ENCODE measurements around the gene GRID1. TPM values are rescaled to one million over a fixed set of nuclear protein-coding genes. Genes with fewer than 3 reads are reported as not detected.

GRID1 gene
- total RNA-seq, 1 experiment from 2014 or later = not detected

DNA sequence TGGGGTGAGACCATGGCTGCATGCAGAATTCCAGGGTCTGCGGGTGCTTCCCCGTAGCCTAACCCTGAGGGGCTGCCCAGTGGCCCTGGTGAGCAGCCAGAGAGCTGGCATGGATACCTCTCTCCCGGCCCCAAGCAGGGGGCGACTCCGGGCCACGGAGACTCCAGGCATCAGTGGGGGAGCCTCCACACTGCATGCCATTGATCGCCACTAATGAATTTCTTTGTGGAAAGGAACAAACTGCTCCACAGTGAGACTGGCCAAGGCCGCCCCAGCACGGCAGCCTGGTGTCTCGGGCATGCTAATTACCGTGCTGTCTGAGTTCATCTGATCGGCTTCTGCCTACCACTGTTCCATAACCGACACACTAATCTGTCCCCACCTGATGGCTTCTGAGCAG, 184.4 kb downstream of the GRID1 start:
- Histone ChIP-seq H2AFZ (ENCODE audit: low read length) (no peak overlapping the region), H3K79me2 (ENCODE audit: low read length) (no peaks in the 10 kb centered on the region), H3K9me3 (ENCODE audit: low read length) (no peaks in the 10 kb centered on the region), H3K4me1 (ENCODE audit: insufficient read depth, low read length) (no peaks in the 10 kb centered on the region), H4K20me1 (ENCODE audit: low read length) (no peaks in the 10 kb centered on the region), H3K9ac (ENCODE audit: low read length) (no peak overlapping the region), H3K36me3 (ENCODE audit: low read depth, low read length) (no peaks in the 10 kb centered on the region), H3K9me2 (replicated peaks; ENCODE audit: low read length) (no peaks in the 10 kb centered on the region), H3K27ac (ENCODE audit: low read length) (no peak overlapping the region), H3K4me2 (ENCODE audit: low read length) (no peak overlapping the region), H3K27me3 (ENCODE audit: low read length) (peaks cover 25% of the 10 kb centered on the region), H3F3A (ENCODE audit: low read length, unreplicated experiment) (no peaks in the 10 kb centered on the region), H3K4me3 (ENCODE audit: low read length) (no peak overlapping the region)
- TF ChIP-seq, protein P1, sequence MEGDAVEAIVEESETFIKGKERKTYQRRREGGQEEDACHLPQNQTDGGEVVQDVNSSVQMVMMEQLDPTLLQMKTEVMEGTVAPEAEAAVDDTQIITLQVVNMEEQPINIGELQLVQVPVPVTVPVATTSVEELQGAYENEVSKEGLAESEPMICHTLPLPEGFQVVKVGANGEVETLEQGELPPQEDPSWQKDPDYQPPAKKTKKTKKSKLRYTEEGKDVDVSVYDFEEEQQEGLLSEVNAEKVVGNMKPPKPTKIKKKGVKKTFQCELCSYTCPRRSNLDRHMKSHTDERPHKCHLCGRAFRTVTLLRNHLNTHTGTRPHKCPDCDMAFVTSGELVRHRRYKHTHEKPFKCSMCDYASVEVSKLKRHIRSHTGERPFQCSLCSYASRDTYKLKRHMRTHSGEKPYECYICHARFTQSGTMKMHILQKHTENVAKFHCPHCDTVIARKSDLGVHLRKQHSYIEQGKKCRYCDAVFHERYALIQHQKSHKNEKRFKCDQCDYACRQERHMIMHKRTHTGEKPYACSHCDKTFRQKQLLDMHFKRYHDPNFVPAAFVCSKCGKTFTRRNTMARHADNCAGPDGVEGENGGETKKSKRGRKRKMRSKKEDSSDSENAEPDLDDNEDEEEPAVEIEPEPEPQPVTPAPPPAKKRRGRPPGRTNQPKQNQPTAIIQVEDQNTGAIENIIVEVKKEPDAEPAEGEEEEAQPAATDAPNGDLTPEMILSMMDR (conservative IDR thresholded peaks at IDR 0.05; ENCODE audit: low read depth, low read length) = no peak
- TF ChIP-seq EZH2phosphoT487 (IDR thresholded peaks at IDR 0.05; ENCODE audit: borderline replicate concordance, low read length) (no peak), EZH2 (IDR thresholded peaks at IDR 0.05; ENCODE audit: low read length, unreplicated experiment) (no peak)
- no TSS peak for BruUV-seq (replicated peaks)
- POLR2A ChIA-PET (ENCODE audit: unreplicated experiment) = no interaction called here
- no peak for DNase-seq
- CTCF ChIA-PET = no interaction called here
- ATAC-seq = no peak
- intact Hi-C loops (cut with micrococcal nuclease) = no loop called here

DNA sequence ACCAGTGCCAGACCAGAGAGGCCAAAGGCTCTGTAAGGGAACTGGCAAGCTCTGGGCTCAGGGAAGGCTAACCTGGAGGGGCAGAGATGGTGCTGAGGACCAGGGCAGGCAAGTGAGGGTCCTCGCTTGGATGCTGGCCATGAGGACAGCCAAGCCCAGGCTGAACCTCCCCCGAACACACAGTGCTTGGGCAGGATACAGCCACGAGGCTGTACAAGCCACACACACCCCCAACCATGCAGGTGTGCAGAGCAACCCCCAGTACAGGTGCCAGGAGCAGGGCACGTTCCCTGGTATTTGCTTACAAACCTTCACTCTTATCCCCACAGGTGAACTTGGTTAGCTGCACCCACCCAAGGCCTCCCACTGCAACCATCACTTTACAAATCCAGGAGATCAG, 185.7 kb downstream of the GRID1 start:
- Histone ChIP-seq H3K9me2 (replicated peaks; ENCODE audit: low read length) (no peaks in the 10 kb centered on the region), H3K4me2 (ENCODE audit: low read length) (no peak overlapping the region), H3K9ac (ENCODE audit: low read length) (no peak overlapping the region), H3F3A (ENCODE audit: low read length, unreplicated experiment) (no peaks in the 10 kb centered on the region), H3K27ac (ENCODE audit: low read length) (no peak overlapping the region), H3K27me3 (ENCODE audit: low read length) (peaks cover 25% of the 10 kb centered on the region), H3K36me3 (ENCODE audit: low read depth, low read length) (no peaks in the 10 kb centered on the region), H3K4me1 (ENCODE audit: insufficient read depth, low read length) (no peaks in the 10 kb centered on the region), H3K79me2 (ENCODE audit: low read length) (no peaks in the 10 kb centered on the region), H4K20me1 (ENCODE audit: low read length) (no peaks in the 10 kb centered on the region), H3K4me3 (ENCODE audit: low read length) (no peak overlapping the region), H2AFZ (ENCODE audit: low read length) (no peak overlapping the region), H3K9me3 (ENCODE audit: low read length) (no peaks in the 10 kb centered on the region)
- intact Hi-C loops (cut with micrococcal nuclease) = no loop called here
- TF ChIP-seq EZH2phosphoT487 (IDR thresholded peaks at IDR 0.05; ENCODE audit: borderline replicate concordance, low read length) = no peak
- no peak for TF ChIP-seq EZH2 (IDR thresholded peaks at IDR 0.05; ENCODE audit: low read length, unreplicated experiment)
- TF ChIP-seq, protein P1 (conservative IDR thresholded peaks at IDR 0.05; ENCODE audit: low read depth, low read length) = no peak
- BruUV-seq (replicated peaks) = no TSS peak
- CTCF ChIA-PET = no interaction called here
- ATAC-seq (no peak), DNase-seq (no peak)
- POLR2A ChIA-PET (ENCODE audit: unreplicated experiment) = no interaction called here

DNA sequence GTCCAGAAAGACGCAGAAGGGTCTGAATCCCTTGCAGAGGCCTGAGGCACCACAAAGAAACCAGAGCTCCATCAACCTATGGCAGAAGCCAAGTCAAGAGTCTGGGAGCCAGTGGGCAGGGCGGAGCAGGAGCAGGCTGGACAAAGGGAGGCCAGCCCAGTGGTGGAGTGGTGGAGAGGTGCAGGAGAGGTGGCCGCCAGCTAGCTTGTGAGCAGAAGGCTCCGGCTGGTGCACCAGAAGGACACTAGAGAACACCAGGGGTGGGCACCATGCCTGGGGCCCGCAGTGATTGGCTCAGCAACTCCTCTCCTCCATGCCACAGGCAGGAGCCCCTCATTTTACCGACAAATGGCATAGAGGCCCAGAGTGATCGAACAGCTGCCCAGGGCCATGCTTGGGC, 186.6 kb downstream of the GRID1 start:
- Histone ChIP-seq H3K9me2 (replicated peaks; ENCODE audit: low read length) (no peaks in the 10 kb centered on the region), H3K4me2 (ENCODE audit: low read length) (no peak overlapping the region), H4K20me1 (ENCODE audit: low read length) (no peaks in the 10 kb centered on the region), H3K36me3 (ENCODE audit: low read depth, low read length) (no peaks in the 10 kb centered on the region), H3K4me3 (ENCODE audit: low read length) (no peak overlapping the region), H3K9me3 (ENCODE audit: low read length) (no peaks in the 10 kb centered on the region), H2AFZ (ENCODE audit: low read length) (no peak overlapping the region), H3F3A (ENCODE audit: low read length, unreplicated experiment) (no peaks in the 10 kb centered on the region), H3K27ac (ENCODE audit: low read length) (no peak overlapping the region), H3K4me1 (ENCODE audit: insufficient read depth, low read length) (no peaks in the 10 kb centered on the region), H3K27me3 (ENCODE audit: low read length) (peaks cover 25% of the 10 kb centered on the region), H3K9ac (ENCODE audit: low read length) (no peak overlapping the region), H3K79me2 (ENCODE audit: low read length) (no peaks in the 10 kb centered on the region)
- ChIA-PET POLR2A (ENCODE audit: unreplicated experiment) (no interaction called here), CTCF (no interaction called here)
- no TSS peak for BruUV-seq (replicated peaks)
- DNase-seq (no peak), ATAC-seq (no peak)
- TF ChIP-seq EZH2phosphoT487 (IDR thresholded peaks at IDR 0.05; ENCODE audit: borderline replicate concordance, low read length) (no peak), EZH2 (IDR thresholded peaks at IDR 0.05; ENCODE audit: low read length, unreplicated experiment) (no peak)
- TF ChIP-seq, protein P1 (conservative IDR thresholded peaks at IDR 0.05; ENCODE audit: low read depth, low read length) = no peak
- intact Hi-C loops (cut with micrococcal nuclease) = no loop called here

Data from PC-3 (cell line).